BLaER1 treated with 17β-estradiol and CSF1 and Interleukin-3, amounts not matched to agents 10 nM and 100 nM (cell line): Measurements from ENCODE around the gene TEK.

Experiments
- H3K27ac ChIP-seq, 11 experiments: shearing (Covaris generic); formaldehyde crosslinking; 2 replicates each; pipeline ENCODE4 v1.8.1; 2022
- H3K27me3 ChIP-seq, 11 experiments: shearing (Covaris generic); formaldehyde crosslinking; 2 replicates each; pipeline ENCODE4 v1.8.1; 2022
- H3K36me3 ChIP-seq, 11 experiments: shearing (Covaris generic); formaldehyde crosslinking; 2 replicates each; pipeline ENCODE4 v1.8.1; 2022
- H3K4me1 ChIP-seq, 10 experiments: shearing (Covaris generic); formaldehyde crosslinking; 2 replicates each; pipeline ENCODE4 v1.8.1; 2022
- H3K4me2 ChIP-seq, 11 experiments: shearing (Covaris generic); formaldehyde crosslinking; 2 replicates each; pipeline ENCODE4 v1.8.1; 2022
- H3K4me3 ChIP-seq, 10 experiments: shearing (Covaris generic); formaldehyde crosslinking; 2 replicates each; pipeline ENCODE4 v1.8.1; 2022
- H3K9ac ChIP-seq, 11 experiments: shearing (Covaris generic); formaldehyde crosslinking; 2 replicates each; pipeline ENCODE4 v1.8.1; 2022
- H3K9me3 ChIP-seq, 11 experiments: shearing (Covaris generic); formaldehyde crosslinking; replicated peaks in 1 of 11; 2 replicates each; pipeline ENCODE4 v1.8.1; 2022
- H4K20me1 ChIP-seq, 11 experiments: shearing (Covaris generic); formaldehyde crosslinking; 2 replicates each; pipeline ENCODE4 v1.8.1; 2022
- Cebpa-rat ChIP-seq, 11 experiments: shearing (Covaris generic); IDR thresholded peaks; 2 replicates each; pipeline ENCODE4 v1.8.1; 2022

TEK gene

GRCh38 chr9:27162045-27162444, 53.0 kb downstream of the TEK start:
- no peak overlapping the region for H3K4me3 ChIP-seq
- no peaks in the 10 kb centered on the region for H3K4me1 ChIP-seq
- H3K27ac ChIP-seq, result no peak overlapping the region
- H3K4me2 ChIP-seq, result no peak overlapping the region
- H3K27me3 ChIP-seq, result no peaks in the 10 kb centered on the region
- no peaks in the 10 kb centered on the region for H4K20me1 ChIP-seq
- no peaks in the 10 kb centered on the region for H3K36me3 ChIP-seq
- H3K9me3 ChIP-seq, result no peaks in the 10 kb centered on the region
- TF ChIP-seq Cebpa-rat (IDR thresholded peaks at IDR 0.05), result no peak
- no peak overlapping the region for H3K9ac ChIP-seq

GRCh38 chr9:27165068-27165467, 56.0 kb downstream of the TEK start:
- Histone ChIP-seq H3K27ac (no peak overlapping the region), H3K9ac (no peak overlapping the region), H3K4me1 (no peaks in the 10 kb centered on the region), H4K20me1 (no peaks in the 10 kb centered on the region), H3K27me3 (no peaks in the 10 kb centered on the region), H3K4me3 (no peak overlapping the region), H3K4me2 (no peak overlapping the region), H3K9me3 (peaks cover 4 to 14% (median 9%) of the 10 kb centered on the region in 11 experiments; a peak in 18 of 22 replicates), H3K36me3 (no peaks in the 10 kb centered on the region)
- TF ChIP-seq Cebpa-rat (IDR thresholded peaks at IDR 0.05), result no peak

GRCh38 chr9:27165670-27166069, 56.6 kb downstream of the TEK start:
- Histone ChIP-seq H3K9ac (no peak overlapping the region), H3K4me2 (no peak overlapping the region), H3K27ac (no peak overlapping the region), H4K20me1 (no peaks in the 10 kb centered on the region), H3K4me3 (no peak overlapping the region), H3K4me1 (no peaks in the 10 kb centered on the region), H3K36me3 (no peaks in the 10 kb centered on the region), H3K27me3 (no peaks in the 10 kb centered on the region), H3K9me3 (peaks cover 9 to 20% (median 13%) of the 10 kb centered on the region in 11 experiments; a peak in 18 of 22 replicates)
- no peak for TF ChIP-seq Cebpa-rat (IDR thresholded peaks at IDR 0.05)

- no peak for TF ChIP-seq Cebpa-rat (IDR thresholded peaks at IDR 0.05)
- Histone ChIP-seq H3K9me3 (peaks cover 9 to 23% (median 13%) of the 10 kb centered on the region in 11 experiments; a peak in 18 of 22 replicates), H3K9ac (no peak overlapping the region), H3K4me2 (no peak overlapping the region), H3K27me3 (no peaks in the 10 kb centered on the region), H3K4me1 (no peaks in the 10 kb centered on the region), H4K20me1 (no peaks in the 10 kb centered on the region), H3K27ac (no peak overlapping the region), H3K4me3 (no peak overlapping the region), H3K36me3 (no peaks in the 10 kb centered on the region)
Observed at GRCh38 chr9:27168496-27168895, 59.5 kb downstream of the TEK start.

- H3K4me2 ChIP-seq, result no peak overlapping the region
- no peak for TF ChIP-seq Cebpa-rat (IDR thresholded peaks at IDR 0.05)
- no peaks in the 10 kb centered on the region for H3K27me3 ChIP-seq
- no peak overlapping the region for H3K27ac ChIP-seq
- peaks cover 9 to 23% (median 13%) of the 10 kb centered on the region in 11 experiments; a peak in 18 of 22 replicates for H3K9me3 ChIP-seq
- no peaks in the 10 kb centered on the region for H3K4me1 ChIP-seq
- H3K4me3 ChIP-seq, result no peak overlapping the region
- H4K20me1 ChIP-seq, result no peaks in the 10 kb centered on the region
- no peaks in the 10 kb centered on the region for H3K36me3 ChIP-seq
- no peak overlapping the region for H3K9ac ChIP-seq
Observed at GRCh38 chr9:27168951-27169350, 59.9 kb downstream of the TEK start.

- TF ChIP-seq Cebpa-rat (IDR thresholded peaks at IDR 0.05), result no peak
- H3K9ac ChIP-seq, result no peak overlapping the region
- H3K27ac ChIP-seq, result no peak overlapping the region
- H4K20me1 ChIP-seq, result no peaks in the 10 kb centered on the region
- no peak overlapping the region for H3K4me3 ChIP-seq
- H3K36me3 ChIP-seq, result no peaks in the 10 kb centered on the region
- H3K27me3 ChIP-seq, result no peaks in the 10 kb centered on the region
- no peaks in the 10 kb centered on the region for H3K4me1 ChIP-seq
- H3K4me2 ChIP-seq, result no peak overlapping the region
- peaks cover 0 to 17% (median 12%) of the 10 kb centered on the region in 11 experiments; a peak in 12 of 22 replicates for H3K9me3 ChIP-seq
Observed at GRCh38 chr9:27176971-27177370, 67.9 kb downstream of the TEK start.

- no peak for TF ChIP-seq Cebpa-rat (IDR thresholded peaks at IDR 0.05)
- Histone ChIP-seq H4K20me1 (no peaks in the 10 kb centered on the region), H3K9ac (no peak overlapping the region), H3K27me3 (no peaks in the 10 kb centered on the region), H3K4me2 (no peak overlapping the region), H3K4me1 (no peaks in the 10 kb centered on the region), H3K4me3 (no peak overlapping the region), H3K36me3 (no peaks in the 10 kb centered on the region), H3K27ac (no peak overlapping the region), H3K9me3 (peaks cover 0 to 17% (median 12%) of the 10 kb centered on the region in 11 experiments; a peak in 12 of 22 replicates)
Observed at GRCh38 chr9:27179245-27179865, 70.3 kb downstream of the TEK start.

GRCh38 chr9:27181381-27181780, 72.4 kb downstream of the TEK start:
- H3K4me3 ChIP-seq, result no peak overlapping the region
- H3K4me1 ChIP-seq, result no peaks in the 10 kb centered on the region
- no peak overlapping the region for H3K9ac ChIP-seq
- no peak overlapping the region for H3K4me2 ChIP-seq
- no peaks in the 10 kb centered on the region for H3K27me3 ChIP-seq
- no peak overlapping the region for H3K27ac ChIP-seq
- H3K36me3 ChIP-seq, result no peaks in the 10 kb centered on the region
- H3K9me3 ChIP-seq, result peaks cover 0 to 17% (median 12%) of the 10 kb centered on the region in 11 experiments; a peak in 12 of 22 replicates
- no peak for TF ChIP-seq Cebpa-rat (IDR thresholded peaks at IDR 0.05)
- H4K20me1 ChIP-seq, result no peaks in the 10 kb centered on the region

- peaks cover 0 to 14% (median 11%) of the 10 kb centered on the region in 11 experiments; a peak in 12 of 22 replicates for H3K9me3 ChIP-seq
- no peak overlapping the region for H3K27ac ChIP-seq
- no peak overlapping the region for H3K4me2 ChIP-seq
- H4K20me1 ChIP-seq, result no peaks in the 10 kb centered on the region
- no peaks in the 10 kb centered on the region for H3K4me1 ChIP-seq
- TF ChIP-seq Cebpa-rat (IDR thresholded peaks at IDR 0.05), result no peak
- no peak overlapping the region for H3K9ac ChIP-seq
- H3K36me3 ChIP-seq, result no peaks in the 10 kb centered on the region
- no peak overlapping the region for H3K4me3 ChIP-seq
- no peaks in the 10 kb centered on the region for H3K27me3 ChIP-seq
Observed at GRCh38 chr9:27182421-27182820, 73.4 kb downstream of the TEK start.

GRCh38 chr9:27183131-27183530, 74.1 kb downstream of the TEK start:
- Histone ChIP-seq H3K4me2 (no peak overlapping the region), H3K4me3 (no peak overlapping the region), H4K20me1 (no peaks in the 10 kb centered on the region), H3K36me3 (no peaks in the 10 kb centered on the region), H3K27me3 (no peaks in the 10 kb centered on the region), H3K27ac (no peak overlapping the region), H3K9ac (no peak overlapping the region), H3K9me3 (peaks cover 0 to 7% (median 4%) of the 10 kb centered on the region in 11 experiments; a peak in 12 of 22 replicates), H3K4me1 (no peaks in the 10 kb centered on the region)
- TF ChIP-seq Cebpa-rat (IDR thresholded peaks at IDR 0.05), result no peak
